Measurements from ENCODE around the gene NLRP9.
A peak's percentile ranks its signal among the peaks of the same experiment; 100 is the strongest.

The NLRP9 gene

GRCh38 chr19:55680339-55681130 lies 57.7 kb downstream of the NLRP9 start:
- H3F3A ChIP-seq (ENCODE audit: control insufficient read depth, insufficient read depth), result peaks cover 15% of the 10 kb centered on the region
- H3K36me3 ChIP-seq (ENCODE audit: control insufficient read depth, low read length), result peaks cover 91% of the 10 kb centered on the region
- H3K9me2 ChIP-seq (replicated peaks; ENCODE audit: control insufficient read depth, low read length), result no peaks in the 10 kb centered on the region
- H3K27me3 ChIP-seq (ENCODE audit: control insufficient read depth, low read length), result no peaks in the 10 kb centered on the region
- TF ChIP-seq EZH2phosphoT487 (IDR thresholded peaks at IDR 0.05; ENCODE audit: borderline replicate concordance, low read length), result no peak
- TF ChIP-seq, protein P1, sequence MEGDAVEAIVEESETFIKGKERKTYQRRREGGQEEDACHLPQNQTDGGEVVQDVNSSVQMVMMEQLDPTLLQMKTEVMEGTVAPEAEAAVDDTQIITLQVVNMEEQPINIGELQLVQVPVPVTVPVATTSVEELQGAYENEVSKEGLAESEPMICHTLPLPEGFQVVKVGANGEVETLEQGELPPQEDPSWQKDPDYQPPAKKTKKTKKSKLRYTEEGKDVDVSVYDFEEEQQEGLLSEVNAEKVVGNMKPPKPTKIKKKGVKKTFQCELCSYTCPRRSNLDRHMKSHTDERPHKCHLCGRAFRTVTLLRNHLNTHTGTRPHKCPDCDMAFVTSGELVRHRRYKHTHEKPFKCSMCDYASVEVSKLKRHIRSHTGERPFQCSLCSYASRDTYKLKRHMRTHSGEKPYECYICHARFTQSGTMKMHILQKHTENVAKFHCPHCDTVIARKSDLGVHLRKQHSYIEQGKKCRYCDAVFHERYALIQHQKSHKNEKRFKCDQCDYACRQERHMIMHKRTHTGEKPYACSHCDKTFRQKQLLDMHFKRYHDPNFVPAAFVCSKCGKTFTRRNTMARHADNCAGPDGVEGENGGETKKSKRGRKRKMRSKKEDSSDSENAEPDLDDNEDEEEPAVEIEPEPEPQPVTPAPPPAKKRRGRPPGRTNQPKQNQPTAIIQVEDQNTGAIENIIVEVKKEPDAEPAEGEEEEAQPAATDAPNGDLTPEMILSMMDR (IDR thresholded peaks at IDR 0.05; ENCODE audit: low read depth, low read length, poor library complexity, severe bottlenecking), result no peak
- peaks cover 95% of the 10 kb centered on the region for H3K79me2 ChIP-seq (ENCODE audit: control insufficient read depth, low read length)
- H3K27ac ChIP-seq (ENCODE audit: low read depth, low read length), result no peak overlapping the region
- no peak overlapping the region for H3K4me2 ChIP-seq (ENCODE audit: low read length)
- H3K4me1 ChIP-seq (ENCODE audit: control insufficient read depth, low read length), result peaks cover 36% of the 10 kb centered on the region
- H4K20me1 ChIP-seq (ENCODE audit: control insufficient read depth, insufficient read depth, low read depth, low read length), result peaks cover 4% of the 10 kb centered on the region; the same call in 1 of the 2 replicates
- no peak overlapping the region for H3K4me3 ChIP-seq (ENCODE audit: low read length)
- H3K9me3 ChIP-seq (ENCODE audit: control insufficient read depth, insufficient read depth, low read length), result no peaks in the 10 kb centered on the region

DNA sequence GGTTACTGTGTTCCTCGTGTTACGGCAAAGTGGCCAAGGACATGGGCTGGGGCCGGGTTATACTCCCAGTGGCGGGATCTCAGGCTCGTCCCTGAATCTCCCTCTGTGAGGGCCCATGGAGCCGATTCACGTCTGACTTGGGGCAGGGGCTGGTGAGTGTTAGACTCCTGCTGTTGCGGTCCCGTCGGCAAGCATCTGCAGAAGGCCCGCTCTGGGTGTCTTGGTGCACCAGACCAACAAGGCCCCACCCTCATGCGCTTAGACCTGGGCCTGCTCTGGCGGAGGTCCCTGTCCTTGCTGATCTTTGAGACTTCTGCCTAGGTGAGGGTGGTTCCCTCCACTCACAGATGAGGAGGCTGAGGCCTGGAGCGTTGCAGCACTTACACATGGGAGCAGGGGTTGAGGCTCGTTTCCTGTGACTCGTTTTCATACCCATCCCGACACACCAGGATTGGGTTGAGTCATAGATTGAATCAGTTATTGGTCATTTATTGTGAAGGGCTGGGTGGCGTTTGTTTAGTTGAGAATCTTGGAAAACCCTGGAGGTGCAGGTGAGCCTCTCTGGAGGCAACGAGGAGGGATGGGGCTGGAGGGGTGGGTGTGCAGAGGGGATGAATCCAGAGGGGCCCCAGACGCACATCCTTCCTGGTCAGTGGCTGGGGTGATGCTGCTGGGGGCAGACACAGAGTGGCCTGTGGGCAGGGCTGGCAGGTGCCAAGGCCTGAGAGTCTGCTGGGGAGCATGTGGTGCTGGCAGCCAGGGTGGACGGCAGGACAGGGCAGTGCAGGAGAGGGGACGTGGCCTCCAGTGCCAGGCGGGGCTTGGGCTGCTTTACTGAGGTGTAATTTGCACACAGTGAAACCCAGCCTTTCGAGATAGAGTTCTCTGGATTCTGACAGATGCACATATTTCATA lies 58.6 kb downstream of the NLRP9 start:
- H3K4me1 ChIP-seq (ENCODE audit: control insufficient read depth, low read length), result peaks cover 37% of the 10 kb centered on the region
- peak overlapping the region; percentile 90 for H3K4me3 ChIP-seq (ENCODE audit: low read length)
- no peaks in the 10 kb centered on the region for H3K9me3 ChIP-seq (ENCODE audit: control insufficient read depth, insufficient read depth, low read length)
- peaks cover 15% of the 10 kb centered on the region for H3F3A ChIP-seq (ENCODE audit: control insufficient read depth, insufficient read depth)
- peaks cover 88% of the 10 kb centered on the region for H3K36me3 ChIP-seq (ENCODE audit: control insufficient read depth, low read length)
- H4K20me1 ChIP-seq (ENCODE audit: control insufficient read depth, insufficient read depth, low read depth, low read length), result peaks cover 4% of the 10 kb centered on the region; the same call in 1 of the 2 replicates
- H3K79me2 ChIP-seq (ENCODE audit: control insufficient read depth, low read length), result peaks cover 92% of the 10 kb centered on the region
- TF ChIP-seq EZH2phosphoT487 (IDR thresholded peaks at IDR 0.05; ENCODE audit: borderline replicate concordance, low read length), result no peak
- TF ChIP-seq, protein P1 (IDR thresholded peaks at IDR 0.05; ENCODE audit: low read depth, low read length, poor library complexity, severe bottlenecking), result no peak
- H3K9me2 ChIP-seq (replicated peaks; ENCODE audit: control insufficient read depth, low read length), result no peaks in the 10 kb centered on the region
- no peaks in the 10 kb centered on the region for H3K27me3 ChIP-seq (ENCODE audit: control insufficient read depth, low read length)
- peak overlapping the region; percentile 92 for H3K4me2 ChIP-seq (ENCODE audit: low read length)
- H3K27ac ChIP-seq (ENCODE audit: low read depth, low read length), result peak overlapping the region; percentile 90

GRCh38 chr19:55678121-55678671 lies 60.0 kb downstream of the NLRP9 start:
- H3K27me3 ChIP-seq (ENCODE audit: control insufficient read depth, low read length), result no peaks in the 10 kb centered on the region
- peaks cover 48% of the 10 kb centered on the region for H3K4me1 ChIP-seq (ENCODE audit: control insufficient read depth, low read length)
- peak overlapping the region; percentile 90 for H3K4me3 ChIP-seq (ENCODE audit: low read length)
- H3F3A ChIP-seq (ENCODE audit: control insufficient read depth, insufficient read depth), result peaks cover 25% of the 10 kb centered on the region
- peak overlapping the region; percentile 90 for H3K27ac ChIP-seq (ENCODE audit: low read depth, low read length)
- peaks cover 8% of the 10 kb centered on the region; the same call in 1 of the 2 replicates for H4K20me1 ChIP-seq (ENCODE audit: control insufficient read depth, insufficient read depth, low read depth, low read length)
- peaks cover 84% of the 10 kb centered on the region for H3K36me3 ChIP-seq (ENCODE audit: control insufficient read depth, low read length)
- H3K79me2 ChIP-seq (ENCODE audit: control insufficient read depth, low read length), result peaks cover 88% of the 10 kb centered on the region
- no peaks in the 10 kb centered on the region for H3K9me2 ChIP-seq (replicated peaks; ENCODE audit: control insufficient read depth, low read length)
- no peak for TF ChIP-seq EZH2phosphoT487 (IDR thresholded peaks at IDR 0.05; ENCODE audit: borderline replicate concordance, low read length)
- TF ChIP-seq, protein P1 (IDR thresholded peaks at IDR 0.05; ENCODE audit: low read depth, low read length, poor library complexity, severe bottlenecking), result peak; percentile 27
- no peaks in the 10 kb centered on the region for H3K9me3 ChIP-seq (ENCODE audit: control insufficient read depth, insufficient read depth, low read length)
- H3K4me2 ChIP-seq (ENCODE audit: low read length), result peak overlapping the region; percentile 92
